GM21825 (cell line): ENCODE results near the gene CCNY.

Experiments used
- ATAC-seq: cut with Tn5 transposase; IDR thresholded peaks from one replicate; pipeline ENCODE4 v1.9.1; 2021; ENCODE audit warnings: mild to moderate bottlenecking, moderate library complexity; ENCODE audit not compliant: unreplicated experiment

CCNY gene

DNA sequence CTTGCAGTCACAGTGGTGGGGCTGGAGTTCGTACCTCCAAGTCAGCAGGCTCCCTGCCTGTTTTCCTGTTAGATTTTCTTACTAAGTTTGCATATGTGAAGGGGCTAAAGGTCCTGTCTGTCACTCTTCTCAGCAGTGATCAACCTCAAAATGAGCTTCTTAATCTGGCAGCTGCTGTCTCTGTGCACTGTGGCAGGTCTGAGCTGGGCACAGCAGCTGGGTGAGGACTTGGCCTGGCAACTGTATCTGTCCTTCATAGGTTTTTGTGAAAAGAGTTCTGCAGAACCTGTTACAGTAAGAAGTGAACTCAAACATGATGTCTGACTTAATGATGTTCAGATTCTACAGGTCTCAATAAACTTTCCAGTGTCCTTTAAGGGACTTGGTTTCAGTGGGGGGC, 237.5 kb downstream of the CCNY start:
- no peak for ATAC-seq

- ATAC-seq, result no peak
These were observed 238.6 kb downstream of the CCNY start for GRCh38 chr10:35574924-35575352.

DNA sequence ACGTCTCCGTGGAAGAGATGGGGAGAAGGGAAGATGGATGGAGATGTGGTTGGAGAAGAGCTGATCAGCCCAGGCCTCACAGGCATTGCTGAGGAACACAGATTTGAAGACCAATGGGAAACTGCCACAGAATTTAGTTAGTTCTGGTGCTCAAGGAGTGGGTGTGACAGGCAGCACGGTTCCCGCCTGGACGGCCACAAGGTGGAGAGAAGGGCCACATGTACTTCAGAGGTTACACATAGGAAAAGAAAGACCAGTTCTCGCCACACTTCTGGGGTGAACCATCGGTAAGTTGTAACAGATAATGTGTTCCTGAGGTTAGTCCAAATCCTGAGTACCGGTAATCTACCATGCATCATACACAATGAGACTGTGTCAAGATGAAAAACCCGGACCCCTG, 239.3 kb downstream of the CCNY start:
- ATAC-seq, result no peak

- no peak for ATAC-seq
These were observed 240.4 kb downstream of the CCNY start for GRCh38 chr10:35576730-35577129.

GRCh38 chr10:35577926-35578617, 241.8 kb downstream of the CCNY start:
- no peak for ATAC-seq

DNA sequence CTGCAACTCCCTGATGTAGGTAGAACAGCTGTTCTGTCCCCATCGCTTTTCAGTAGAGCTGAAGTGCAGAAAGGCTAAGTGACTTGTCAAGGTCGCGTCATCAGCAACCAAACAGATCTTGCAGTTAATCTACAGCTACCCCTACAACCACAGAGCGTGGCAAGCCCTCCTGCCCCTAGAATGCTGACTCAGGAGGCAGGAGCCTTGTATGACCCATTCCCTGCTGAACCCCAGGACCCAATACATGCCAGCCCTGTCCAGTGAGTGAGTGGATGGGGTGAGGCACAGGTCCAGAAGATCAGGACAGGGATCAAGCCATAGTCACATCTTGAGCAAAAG, 242.3 kb downstream of the CCNY start:
- ATAC-seq, result no peak

- ATAC-seq, result no peak
These were observed 242.8 kb downstream of the CCNY start for GRCh38 chr10:35579116-35579515.

DNA sequence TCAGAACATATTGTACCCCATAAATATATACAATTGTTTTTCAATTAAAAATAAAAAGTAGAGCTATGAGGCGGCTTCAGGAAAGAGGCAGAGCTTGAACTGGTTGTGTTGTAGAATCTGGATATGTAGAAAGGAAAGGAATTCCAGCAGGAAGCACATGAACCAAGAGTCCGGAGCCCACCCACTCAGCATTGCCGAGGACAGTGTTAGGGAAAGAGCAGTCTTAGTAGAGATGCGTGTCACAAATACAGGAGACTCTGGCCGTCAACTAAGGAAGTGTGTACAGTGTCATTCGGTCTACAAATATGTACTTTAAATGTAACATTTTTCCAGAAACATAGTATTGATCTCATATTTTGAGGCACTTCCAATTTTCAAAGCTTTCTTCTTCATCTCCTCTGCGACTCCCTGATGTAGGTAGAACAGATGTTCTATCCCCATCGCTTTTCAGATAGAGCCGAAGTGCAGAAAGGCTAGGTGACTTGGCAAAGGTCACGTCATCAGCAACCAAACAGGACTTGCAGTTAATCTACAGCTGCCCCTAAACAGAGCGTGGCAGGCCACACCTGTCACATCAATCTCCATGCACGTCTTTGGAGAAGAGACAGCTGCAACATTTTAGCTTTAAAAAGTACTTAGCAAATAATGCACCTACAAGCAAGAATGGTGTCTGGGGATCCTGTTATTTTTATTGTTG, 243.6 kb downstream of the CCNY start:
- no peak for ATAC-seq

GRCh38 chr10:35580423-35580770, 244.1 kb downstream of the CCNY start:
- ATAC-seq, result no peak

- no peak for ATAC-seq
These were observed 245.3 kb downstream of the CCNY start for GRCh38 chr10:35581655-35582054.

DNA sequence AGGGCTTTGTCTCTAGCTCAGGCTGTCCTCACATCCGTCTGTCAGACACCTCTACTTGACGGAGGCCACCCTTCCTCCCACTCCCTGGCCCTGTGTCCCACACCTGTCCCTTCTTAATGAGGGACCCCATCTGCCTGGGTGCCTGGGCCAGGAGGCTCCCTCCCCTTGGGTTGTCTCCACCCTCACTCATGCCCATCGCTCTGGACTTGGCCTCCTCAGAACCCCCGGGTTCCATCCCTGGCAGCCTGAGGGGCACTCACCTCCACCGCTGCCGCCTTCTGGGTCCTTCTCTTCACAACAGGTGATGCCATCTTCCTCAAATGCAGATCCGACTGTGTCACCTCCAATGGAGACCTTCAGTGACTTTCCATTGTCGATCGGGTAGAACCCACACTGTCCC, 248.6 kb downstream of the CCNY start:
- no peak for ATAC-seq

DNA sequence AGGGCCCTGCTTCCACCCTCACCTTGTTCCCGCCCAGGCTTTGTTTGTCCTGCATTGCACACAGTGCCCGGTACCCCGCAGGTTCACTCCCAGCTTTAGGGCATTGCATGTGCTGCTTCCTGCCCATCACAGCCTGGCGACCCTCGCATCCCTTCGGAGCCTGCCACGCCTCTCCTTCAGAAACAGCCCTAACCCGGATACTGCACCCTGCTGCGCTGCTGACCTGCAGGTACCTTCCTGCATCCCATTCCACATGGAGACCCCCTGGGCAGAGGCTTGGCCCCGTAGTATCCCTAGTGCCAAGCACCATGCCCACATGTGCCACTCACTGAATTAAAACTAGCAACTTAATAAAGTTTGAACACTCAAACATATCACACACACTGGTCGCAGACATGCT, 249.0 kb downstream of the CCNY start:
- ATAC-seq, result no peak

- ATAC-seq, result no peak
These were observed 249.7 kb downstream of the CCNY start for GRCh38 chr10:35585903-35586535.

DNA sequence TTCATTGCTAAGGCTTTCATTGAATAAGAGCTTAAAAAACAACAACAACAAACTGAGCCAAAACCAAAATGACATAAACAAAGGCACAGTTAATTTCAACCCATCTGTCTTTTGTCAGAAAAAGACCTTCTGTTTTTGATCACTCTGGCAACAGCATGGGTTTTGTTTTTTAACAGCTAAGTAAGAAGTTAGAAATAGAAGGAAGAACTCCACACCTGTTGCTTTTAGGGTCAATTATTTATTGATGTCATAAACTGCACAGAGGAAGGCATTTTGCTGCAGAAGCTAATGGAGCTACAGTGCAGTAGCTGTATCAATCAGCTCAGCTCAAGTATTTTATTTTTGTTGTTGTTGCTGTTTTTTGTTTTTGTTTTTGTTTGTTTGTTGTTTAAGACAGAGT, 252.5 kb downstream of the CCNY start:
- no peak for ATAC-seq

DNA sequence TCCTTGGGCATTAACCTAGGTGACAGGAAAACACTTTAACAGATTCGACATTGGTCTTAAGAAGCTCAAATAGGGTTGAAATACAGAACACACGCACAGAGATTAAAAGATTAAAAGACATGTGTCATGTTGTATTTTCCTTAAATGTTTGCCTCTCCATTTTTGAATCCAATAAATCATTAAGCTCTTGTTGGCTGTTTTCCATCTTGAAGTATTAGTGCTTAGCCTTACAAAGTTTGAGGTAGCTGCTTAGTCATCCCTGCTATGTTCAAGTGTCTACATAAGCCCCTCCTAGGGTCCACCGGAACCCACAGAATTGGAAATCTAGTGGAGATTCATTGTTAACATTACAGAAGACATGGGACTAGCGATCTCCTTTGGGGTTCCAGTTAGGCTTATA, 256.1 kb downstream of the CCNY start:
- ATAC-seq, result no peak

GRCh38 chr10:35594115-35595079, 258.1 kb downstream of the CCNY start:
- no peak for ATAC-seq

- ATAC-seq, result no peak
These were observed 258.8 kb downstream of the CCNY start for GRCh38 chr10:35595106-35595505.

GRCh38 chr10:35598379-35598778, 262.1 kb downstream of the CCNY start:
- no peak for ATAC-seq

DNA sequence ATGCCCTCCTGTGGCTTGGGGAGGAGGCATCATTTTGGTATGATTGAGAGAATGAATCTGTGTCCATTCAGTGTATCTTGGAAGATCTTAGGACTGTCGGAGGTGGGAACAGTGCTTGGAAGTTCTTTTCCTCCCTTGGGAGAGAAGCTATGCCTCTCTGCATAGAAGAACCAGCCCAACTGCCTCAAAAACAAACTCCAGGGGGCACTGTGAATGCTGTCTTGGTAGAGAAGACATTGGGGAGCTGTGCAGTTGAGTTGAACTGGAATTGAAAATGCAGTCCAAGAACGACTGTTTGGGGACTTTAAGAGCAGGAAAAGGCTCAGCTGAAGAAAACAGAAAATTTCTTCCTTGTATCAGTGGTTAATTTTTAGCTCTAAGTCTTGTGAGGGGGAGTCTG, 263.9 kb downstream of the CCNY start:
- ATAC-seq, result no peak

DNA sequence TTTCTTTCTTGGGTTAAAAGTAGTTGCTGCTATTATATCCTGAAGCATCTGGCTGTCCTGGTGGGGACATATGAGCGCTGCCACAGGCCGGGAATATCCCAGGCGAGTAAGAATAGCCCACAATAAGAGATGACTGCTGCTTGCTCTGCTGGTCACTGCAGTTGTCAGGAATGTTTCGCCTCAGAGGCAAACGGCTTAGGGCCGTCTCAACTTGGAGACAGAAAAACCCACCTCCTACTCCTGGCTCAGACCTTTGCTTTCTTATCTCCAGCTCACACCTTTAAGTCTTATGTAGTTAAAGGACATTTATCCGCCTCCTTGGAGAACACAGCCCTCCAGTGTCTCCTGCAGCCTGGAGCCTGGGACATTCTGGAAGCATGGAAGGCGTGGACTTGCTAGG, 268.9 kb downstream of the CCNY start, which contains the start of gene GJD4:
TSS of gene GJD4 (plus strand) at position 151 of the 400 bp plus-strand sequence. CDS start at position 378, 227 bp downstream.
- ATAC-seq, result no peak

DNA sequence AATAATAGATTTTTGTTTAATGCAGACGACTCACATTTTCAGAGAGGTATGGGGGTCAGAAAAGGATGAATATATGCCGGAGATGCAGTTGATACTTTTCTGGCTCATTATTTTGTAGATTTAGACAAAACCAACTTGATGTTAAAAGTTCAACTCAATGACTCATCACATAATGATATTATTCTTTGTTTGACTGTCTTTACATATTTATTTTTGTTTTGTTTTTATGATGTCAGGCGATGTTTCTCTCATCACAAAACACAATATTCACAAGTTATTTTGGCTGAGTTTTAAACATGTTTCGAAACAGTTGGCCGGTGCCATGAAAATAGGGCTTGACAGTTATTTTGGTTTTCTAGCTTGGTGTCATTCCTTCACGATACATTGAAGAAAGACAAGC, 270.1 kb downstream of the CCNY start:
- no peak for ATAC-seq
